Iris pigment epithelial cell (primary cell): ENCODE results near the gene HAPSTR1.
"Not testable (repeated sequence)": the region's sequence is repeated elsewhere in the genome, so short reads cannot be mapped to it uniquely, and the experiment has no call there.

Experiments
- DNase-seq: peaks from one replicate; pipeline ENCODE4 v3.0.0-alpha.2; 2011; ENCODE audit warnings: low read depth

Gene HAPSTR1

GRCh38 chr16:9071377-9071776 lies 20.1 kb upstream of the HAPSTR1 start:
- no peak for DNase-seq

DNA sequence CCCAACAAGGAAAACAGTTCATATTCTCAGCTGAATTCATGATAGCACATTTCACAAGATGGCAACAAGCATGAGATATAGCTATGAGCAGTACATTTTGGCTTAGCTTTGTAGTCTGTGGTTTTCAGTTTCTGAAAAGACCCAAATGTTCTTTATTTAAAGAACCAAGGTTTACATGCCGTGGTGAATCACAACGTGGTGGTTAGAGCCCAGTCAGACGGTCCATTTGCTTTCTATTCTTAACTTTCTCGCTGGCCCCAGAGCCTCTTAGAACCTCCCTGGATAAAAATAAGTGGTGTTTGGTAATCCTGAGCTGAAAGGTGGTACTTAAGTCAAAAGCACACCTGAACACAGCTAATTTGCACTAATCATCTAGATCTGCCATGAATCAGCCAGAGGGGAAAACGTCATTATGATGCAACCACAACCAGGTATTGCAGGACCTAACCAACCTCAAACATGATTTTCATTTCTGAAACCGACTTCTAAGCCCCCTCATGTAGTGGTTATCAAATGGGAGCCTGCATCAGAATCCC lies 18.6 kb upstream of the HAPSTR1 start:
- DNase-seq, result peak; percentile 94

DNA sequence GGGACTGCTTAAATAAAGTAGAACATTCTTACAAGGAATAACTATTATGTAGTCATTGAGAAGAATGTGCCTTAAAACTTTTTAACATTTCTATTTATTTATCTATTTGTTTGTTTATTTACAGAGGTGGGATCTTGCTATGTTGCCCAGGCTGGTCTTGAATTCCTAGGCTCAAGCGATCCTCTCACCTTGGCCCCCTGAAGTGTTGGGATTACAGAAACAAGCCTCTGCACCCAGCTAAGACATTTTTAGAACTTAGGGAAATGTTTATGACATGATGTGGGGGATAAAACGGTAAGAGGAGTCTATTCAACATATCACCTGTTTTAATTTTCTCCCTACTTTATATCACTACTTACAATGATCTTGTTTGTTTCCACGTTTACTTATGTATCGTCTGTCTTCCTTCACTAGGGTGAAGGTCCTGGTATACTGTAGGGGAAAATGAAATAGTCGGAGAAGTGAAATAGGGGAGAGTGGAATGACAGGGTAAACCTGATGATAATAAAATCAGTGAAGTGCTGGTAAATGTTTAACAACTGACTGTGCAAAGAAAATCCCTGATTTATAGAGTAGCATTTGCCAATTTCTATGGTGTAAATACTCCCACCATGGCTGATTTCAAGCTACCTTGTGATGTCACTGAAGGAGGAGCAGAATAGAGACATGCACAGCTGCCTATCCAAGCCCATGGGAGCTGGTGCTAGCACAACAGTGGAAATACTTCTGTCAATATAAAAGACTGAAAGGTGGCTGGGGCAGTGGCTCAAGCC lies 16.0 kb upstream of the HAPSTR1 start:
- no peak for DNase-seq

DNA sequence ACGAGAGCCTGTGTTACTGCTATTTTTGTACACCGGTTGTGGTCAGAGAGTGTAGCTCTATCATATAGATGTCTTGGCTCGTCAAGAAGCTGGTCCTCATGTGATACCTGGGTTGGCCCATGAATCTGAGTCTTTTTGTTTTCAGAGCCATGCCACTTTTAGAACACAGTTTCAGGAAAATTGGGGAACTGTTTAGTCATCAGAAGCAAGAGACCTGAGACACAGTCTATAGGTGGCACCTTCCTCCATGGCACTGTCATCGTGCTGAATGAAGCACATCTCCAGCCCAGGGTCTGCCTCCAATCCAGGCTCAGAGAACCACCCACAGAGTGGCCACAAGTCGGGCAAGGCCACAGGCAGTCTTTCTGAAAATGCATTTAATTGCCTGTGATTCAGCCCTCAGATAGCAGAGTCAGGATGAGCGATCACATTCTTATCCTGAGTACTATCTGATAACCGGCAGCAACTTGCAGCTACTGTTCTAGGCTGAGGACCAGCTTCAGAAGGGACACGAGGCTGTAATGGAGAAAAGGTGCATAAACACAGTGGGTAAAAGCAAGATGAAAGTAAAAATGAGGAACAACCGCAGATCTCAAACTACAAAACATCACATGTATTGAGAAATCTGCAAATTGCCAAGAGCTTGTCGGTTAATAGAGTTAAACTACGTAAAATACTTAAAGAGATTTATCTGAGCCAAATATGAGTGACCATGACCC lies 14.2 kb upstream of the HAPSTR1 start:
- DNase-seq, result peak; percentile 88

GRCh38 chr16:9078467-9079429 lies 12.7 kb upstream of the HAPSTR1 start:
- DNase-seq, result peak; percentile 95

DNA sequence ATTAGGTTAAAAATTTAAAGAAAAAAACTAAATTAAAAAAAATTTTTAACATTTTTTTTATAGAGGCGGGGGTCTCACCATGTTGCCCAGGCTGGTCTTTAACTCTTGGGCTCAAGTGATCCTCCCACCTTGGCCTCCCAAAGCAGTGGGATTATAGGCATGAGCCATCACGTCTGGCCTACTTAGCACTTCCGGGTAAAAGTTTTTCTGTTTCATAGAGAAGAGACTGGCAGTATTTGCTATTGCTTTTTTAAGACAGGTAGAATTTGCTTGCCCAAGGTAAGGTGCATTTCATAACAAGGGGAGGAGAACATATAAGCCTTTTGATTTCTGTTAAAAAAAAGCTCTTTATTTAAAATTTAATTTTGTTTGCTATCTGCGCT lies 12.0 kb upstream of the HAPSTR1 start:
- DNase-seq, result no peak

DNA sequence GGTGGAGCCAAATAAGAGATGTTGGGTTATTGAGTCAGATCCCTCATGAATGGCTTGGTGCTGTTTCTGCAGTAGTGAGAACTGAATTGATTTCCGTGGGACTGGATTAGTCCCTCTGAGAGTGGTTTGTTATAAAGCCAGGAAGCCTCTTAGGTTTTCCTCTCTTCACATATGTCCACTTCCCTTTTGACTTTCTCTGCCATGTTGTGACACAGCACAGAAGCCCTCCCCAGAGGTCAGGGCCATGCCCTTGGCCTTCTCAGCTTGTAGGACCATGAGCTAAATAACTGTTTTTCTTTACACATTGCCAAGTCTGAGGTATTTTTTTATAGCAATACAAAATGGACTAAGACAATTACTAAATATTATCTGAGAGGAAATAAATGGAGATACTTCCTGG lies 10.3 kb upstream of the HAPSTR1 start:
- no peak for DNase-seq

- DNase-seq, result no peak
Observed at GRCh38 chr16:9081843-9082242, 9.6 kb upstream of the HAPSTR1 start.

GRCh38 chr16:9082422-9082821 lies 9.0 kb upstream of the HAPSTR1 start:
- DNase-seq, result no peak

- DNase-seq, result not testable (repeated sequence)
Observed at GRCh38 chr16:9087733-9088132, 3.7 kb upstream of the HAPSTR1 start.

DNA sequence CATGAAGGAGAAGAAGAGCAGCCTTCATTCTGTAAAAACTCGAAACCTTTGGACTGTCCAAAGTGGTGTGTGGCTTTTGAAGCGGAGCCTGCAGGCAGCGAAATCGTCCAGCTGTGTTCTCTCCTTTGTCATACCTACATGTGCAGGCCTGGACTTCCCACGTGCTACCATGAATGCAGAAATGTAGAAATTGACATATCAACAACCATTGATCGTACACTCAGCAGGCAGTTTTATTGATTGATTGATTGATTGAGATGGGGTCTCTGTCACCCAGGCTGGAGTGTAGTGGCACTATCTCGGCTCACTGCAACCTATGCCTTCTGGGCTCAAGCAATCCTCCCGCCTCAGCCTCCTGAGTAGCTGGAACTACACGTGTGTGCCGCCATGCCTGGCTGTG lies 2.6 kb upstream of the HAPSTR1 start:
- DNase-seq, result no peak

- no peak for DNase-seq
Observed at GRCh38 chr16:9089660-9090059, 1.8 kb upstream of the HAPSTR1 start.

DNA sequence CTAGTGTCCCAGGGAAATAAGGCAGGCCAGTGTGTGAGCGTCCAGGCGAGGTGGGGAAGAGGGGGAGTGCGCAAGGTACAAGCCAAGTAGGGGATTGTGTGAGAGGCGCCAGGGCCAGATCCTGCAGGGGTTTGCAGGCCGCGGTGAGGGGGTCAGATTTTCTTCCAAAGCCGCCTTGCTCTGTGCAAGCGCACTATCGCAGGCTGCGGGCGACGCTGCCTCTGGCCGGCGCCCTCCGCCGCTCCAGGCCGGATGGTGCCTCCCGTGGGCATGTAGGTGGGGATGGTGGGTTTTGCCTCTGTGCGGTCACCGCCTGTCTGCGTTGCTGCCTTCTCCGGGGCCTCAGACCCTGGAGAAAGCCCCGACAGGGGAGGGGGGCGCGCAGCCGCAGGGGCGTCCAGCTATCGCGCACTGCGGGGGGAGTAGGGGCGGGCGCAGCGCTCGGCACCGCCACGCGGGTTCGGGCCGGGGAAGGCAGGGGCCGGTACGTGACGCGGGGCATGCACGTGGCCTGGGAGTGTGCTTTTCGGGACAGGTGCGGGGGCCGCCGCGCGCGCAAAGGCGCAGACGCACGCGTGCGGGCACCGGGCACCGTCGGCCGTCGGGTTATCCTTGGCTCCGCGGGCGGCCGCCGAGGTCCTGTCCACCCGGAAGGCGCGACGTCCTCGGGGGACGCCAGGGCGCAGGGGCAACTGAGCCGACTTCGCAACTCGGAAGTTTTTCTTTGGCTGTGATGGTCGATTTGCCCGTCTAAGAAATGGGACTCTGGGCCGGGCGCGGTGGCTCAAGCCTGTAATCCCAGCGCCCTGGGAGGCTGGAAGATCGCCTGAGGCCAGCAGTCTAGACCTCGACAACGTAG lies 1.1 kb upstream of the HAPSTR1 start:
- no peak for DNase-seq

GRCh38 chr16:9091867-9092281 lies 430 bp downstream of the HAPSTR1 start:
- DNase-seq, result peak; percentile 50

DNA sequence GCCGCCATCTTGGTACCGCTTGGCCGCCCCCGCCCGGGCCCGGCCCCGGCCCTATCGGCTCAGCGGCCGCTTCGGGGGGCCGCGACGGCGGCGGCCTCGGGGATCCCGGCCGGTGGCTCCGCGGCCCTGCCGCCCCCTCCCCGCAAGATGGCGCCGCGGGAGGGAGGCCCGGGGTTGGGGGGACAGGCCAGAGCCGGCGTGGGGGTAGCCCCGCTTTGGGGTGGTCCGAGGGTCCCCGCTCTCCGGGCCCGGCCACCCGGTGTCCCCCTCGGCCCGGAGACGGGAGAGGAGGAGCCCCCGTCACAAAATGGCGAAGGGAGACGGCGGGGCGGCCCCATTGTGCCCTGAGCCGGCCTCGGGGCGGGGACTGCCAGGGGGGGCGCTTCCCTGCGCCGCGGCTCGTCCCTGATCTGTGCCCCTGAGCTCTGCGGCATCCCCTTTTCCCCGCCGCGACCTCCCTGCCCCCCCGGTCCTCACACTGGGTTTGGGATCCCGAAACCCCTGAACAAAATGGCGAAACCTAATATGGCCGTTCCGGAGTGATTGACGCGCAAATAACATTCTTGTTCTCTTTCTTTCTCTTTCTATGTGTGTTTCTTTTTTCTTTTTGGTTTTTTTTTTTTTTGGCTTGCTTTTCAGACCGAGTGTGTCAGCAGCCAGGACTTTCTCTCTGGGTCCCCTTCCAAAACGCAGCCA lies 986 bp downstream of the HAPSTR1 start:
- DNase-seq, result no peak

GRCh38 chr16:9092978-9093344 lies 1.5 kb downstream of the HAPSTR1 start:
- no peak for DNase-seq

- DNase-seq, result no peak
Observed at GRCh38 chr16:9094011-9094846, 2.8 kb downstream of the HAPSTR1 start.

GRCh38 chr16:9095171-9095570 lies 3.7 kb downstream of the HAPSTR1 start:
- DNase-seq, result no peak

DNA sequence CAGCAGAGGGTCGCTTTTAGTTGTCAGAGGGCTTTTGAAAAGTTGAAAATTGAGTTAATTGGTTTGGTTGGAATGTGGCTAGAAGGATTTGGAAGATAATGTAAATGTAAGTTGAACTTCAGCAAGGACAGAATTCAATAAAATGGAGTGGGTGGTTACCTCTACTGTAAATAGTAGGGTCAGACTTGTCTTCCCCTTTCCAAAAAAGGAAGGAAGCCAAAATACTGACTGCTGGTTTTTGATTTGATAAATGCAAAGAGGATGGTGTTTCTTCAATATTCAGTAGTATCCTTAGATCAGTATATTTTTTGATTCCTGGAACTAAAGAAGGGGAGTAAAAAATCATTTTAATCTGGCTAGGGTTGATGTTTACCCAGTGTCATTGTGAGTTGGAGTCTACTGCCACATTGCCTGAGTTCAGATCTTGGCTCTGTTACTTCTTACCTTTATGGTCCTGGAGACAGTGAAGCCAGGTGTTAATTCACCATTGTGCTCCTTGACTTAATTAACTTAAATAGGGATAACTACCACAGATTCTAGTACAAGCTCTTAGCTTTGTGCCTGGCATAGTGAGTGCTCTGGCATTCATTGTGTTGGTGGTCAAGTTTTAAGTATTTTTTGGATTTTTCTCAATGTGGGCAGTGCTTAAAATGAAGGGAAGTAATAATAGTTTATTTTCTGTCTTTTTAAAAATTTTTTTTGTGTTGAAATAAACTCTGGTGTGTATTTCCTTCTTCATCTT lies 4.4 kb downstream of the HAPSTR1 start:
- no peak for DNase-seq
